Fibroblast of mammary gland (primary cell): ENCODE data around the gene SLAMF6.

Source experiments
- DNase-seq: peaks from one replicate; pipeline ENCODE4 v3.0.0-alpha.2; 2010; ENCODE audit warnings: low read depth
- H3K4me3 ChIP-seq: 2 replicates; pipeline ENCODE4 v1.5.1; 2011; ENCODE audit warnings: low read depth, mild to moderate bottlenecking, low read length, moderate library complexity; ENCODE audit not compliant: control insufficient read depth
- TF ChIP-seq, protein P1 (sequence below): conservative IDR thresholded peaks from 2 replicates; pipeline ENCODE4 v1.5.1; 2011; ENCODE audit warnings: low read depth, low read length, inconsistent platforms; ENCODE audit not compliant: control insufficient read depth, insufficient read depth

Gene SLAMF6

DNA sequence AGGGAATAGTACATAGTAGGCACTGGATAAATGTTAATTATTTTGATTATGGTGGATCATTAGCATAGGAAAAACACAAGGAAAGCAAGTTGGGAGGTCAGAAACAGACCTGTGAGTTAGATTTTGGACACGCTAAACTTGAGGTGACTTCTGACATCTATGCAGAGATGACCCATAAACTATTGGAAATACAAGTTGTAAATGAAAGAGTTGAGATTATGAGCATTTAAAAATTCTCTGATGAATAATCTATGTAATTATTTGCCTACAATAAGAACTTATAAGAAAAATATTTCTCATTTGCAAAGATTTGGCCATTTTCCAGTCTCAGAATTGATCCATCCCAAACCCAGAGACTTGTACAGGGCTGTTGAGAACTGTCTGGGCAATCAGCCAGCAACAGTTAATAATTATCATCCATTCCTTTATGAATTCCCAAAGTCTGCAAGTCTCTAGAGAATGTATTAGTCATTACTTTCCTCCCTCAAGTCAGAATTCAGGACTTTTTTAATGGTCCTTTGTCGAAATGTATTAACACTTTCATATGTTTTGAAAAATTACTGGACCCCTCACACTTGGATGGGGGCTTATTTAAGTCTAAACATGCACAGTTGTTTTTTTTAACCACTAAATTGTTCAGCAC lies 19.4 kb upstream of the SLAMF6 start:
- TF ChIP-seq, protein P1, sequence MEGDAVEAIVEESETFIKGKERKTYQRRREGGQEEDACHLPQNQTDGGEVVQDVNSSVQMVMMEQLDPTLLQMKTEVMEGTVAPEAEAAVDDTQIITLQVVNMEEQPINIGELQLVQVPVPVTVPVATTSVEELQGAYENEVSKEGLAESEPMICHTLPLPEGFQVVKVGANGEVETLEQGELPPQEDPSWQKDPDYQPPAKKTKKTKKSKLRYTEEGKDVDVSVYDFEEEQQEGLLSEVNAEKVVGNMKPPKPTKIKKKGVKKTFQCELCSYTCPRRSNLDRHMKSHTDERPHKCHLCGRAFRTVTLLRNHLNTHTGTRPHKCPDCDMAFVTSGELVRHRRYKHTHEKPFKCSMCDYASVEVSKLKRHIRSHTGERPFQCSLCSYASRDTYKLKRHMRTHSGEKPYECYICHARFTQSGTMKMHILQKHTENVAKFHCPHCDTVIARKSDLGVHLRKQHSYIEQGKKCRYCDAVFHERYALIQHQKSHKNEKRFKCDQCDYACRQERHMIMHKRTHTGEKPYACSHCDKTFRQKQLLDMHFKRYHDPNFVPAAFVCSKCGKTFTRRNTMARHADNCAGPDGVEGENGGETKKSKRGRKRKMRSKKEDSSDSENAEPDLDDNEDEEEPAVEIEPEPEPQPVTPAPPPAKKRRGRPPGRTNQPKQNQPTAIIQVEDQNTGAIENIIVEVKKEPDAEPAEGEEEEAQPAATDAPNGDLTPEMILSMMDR = no peak
- H3K4me3 ChIP-seq = no peak overlapping the region
- DNase-seq = peak; percentile 1

DNA sequence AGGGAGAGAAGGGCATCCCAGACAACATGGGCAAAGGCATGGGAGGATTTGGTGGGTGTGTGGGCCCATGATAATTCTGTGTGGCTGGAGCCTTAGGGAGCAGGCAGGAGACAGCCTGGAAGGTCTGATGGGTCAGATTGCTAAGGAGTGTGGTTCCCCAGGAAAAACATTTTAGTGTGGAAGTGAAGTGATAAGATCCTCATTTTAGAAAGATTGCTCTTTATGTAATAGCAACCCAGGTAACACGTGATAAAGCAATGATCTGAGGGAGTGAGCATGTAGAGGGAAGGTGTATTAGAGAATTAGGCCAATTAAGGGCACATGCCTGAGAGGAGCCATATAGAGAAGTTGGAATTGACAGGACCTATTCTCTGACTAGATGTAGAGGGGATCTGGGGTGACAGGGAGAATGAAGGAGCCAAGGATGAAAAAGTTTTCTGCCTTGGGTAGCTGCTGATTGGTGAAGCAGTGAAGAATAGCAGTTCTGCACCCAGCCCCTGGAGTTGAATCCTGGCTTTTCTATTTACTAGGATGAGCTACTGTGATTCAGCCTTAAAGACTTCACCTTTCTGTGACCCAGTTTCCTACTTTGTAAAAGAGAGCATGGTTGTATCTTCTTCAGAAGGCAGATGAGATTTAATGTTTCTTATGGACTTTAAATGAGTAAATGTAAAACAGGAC lies 18.7 kb upstream of the SLAMF6 start:
- no peak overlapping the region for H3K4me3 ChIP-seq
- DNase-seq = no peak
- TF ChIP-seq, protein P1 = no peak

DNA sequence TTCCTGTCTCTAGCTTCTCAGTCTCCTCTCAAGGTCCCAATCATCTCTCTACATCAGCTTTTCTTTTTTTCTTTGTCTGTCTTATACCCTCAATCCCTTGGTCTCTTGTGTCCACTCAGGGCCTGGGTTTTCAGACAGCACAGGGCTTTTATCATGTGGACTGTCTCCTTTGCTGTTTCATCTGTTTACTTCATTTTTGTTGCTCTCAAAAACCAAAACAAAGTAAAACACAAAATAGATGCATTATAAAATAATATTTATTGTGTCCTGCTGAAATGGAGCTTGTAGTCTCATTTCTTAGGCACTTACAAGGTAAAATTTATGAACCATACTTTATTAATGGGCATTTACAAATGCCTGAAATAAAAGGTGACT lies 17.8 kb upstream of the SLAMF6 start:
- no peak for DNase-seq
- no peak overlapping the region for H3K4me3 ChIP-seq
- TF ChIP-seq, protein P1 = no peak

DNA sequence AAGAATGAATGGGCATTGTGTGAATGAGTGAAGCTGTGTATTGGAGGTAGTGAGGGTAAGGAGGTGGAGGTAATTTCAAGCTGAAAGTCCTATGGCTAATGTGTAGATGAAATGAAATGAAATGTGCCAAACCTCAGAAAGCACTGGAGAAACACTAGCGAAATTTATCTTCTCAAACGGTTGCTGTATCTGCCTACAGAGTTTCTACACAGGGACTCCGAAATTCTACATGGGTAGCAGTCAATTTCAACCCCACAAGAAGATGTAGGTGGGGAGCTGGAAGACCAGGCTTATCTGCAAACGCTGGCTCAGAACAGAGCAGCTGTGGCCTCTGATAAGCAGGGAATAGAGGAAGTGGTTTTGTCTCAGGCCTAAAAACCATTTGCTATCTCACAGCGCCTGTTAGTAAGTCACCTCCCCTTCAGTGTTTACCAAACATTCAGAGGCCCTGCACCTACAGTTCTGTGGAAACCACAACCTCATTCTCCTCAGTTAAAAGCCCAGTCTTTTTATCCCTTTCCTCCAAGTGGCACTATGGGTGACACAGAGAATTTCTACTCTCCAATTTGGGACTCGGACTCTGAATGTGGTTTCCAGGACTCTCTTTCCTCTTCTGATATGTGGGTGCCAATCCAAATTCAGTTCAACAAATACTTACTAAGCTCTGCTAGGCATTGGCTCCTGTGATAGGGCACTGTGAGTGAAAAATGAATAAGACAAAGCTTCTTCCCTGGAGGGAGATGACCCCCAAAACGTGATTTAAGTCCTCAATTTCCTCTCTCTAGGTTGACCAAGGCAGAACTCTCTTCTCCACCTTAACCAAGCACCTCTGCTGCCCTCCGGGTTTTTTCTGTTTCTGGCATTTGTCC lies 17.2 kb upstream of the SLAMF6 start:
- TF ChIP-seq, protein P1 = no peak
- no peak for DNase-seq
- no peak overlapping the region for H3K4me3 ChIP-seq

DNA sequence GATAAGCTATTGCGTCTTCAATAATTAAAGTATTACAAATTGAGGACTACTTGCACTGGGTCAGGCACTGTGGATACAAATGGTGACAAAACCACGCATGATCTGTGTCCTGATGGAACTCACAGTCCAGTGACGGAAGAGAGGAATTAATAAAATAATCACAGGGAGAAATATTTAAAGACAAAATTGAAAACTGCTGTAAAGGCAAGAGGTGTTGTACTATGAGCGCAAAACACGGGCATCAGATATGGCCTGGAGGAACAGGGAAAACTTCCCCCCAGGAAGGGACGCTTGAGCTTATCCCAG lies 16.6 kb upstream of the SLAMF6 start:
- no peak for DNase-seq
- no peak overlapping the region for H3K4me3 ChIP-seq
- TF ChIP-seq, protein P1 = no peak

DNA sequence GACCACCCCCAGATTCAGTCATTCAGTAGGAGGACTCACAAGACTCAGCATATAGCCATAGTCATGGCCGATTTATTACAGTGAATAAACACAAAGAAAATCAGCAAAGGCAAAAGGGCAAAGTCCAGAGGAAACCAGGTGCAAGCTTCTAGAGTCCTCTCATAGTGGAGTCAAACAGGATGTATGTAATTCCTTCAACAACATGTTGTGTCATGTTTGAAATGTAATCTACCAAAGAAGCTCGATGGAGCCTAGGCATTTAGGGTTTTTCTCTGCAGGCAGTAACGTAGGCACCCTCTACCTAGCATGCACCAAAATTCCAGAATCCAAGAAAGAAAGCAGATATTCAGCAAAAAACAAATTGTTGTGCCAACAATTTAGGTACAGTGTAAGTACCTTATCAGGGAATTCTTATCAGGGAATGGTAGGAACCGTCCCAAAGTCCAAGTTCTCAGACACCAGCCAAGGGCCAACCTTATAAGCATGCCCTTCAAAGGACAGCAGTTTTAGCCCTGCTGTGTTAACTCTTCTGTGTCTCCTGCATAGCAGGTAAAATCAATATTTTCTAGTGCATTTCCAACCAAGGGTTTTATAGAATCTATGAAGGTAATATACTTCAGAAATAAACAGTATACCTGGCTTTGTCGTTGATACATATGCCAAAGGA lies 16.1 kb upstream of the SLAMF6 start:
- no peak overlapping the region for H3K4me3 ChIP-seq
- DNase-seq = no peak
- TF ChIP-seq, protein P1 = no peak
